Brain pericyte (primary cell): Measurements from ENCODE around the gene LTA.

Experiments
- DNase-seq: peaks from one replicate; pipeline ENCODE4 v3.0.0-alpha.2; 2012; ENCODE audit warnings: low read depth, low spot score

The LTA gene

GRCh38 chr6:31569861-31570536 lies 2.1 kb upstream of the LTA start:
- DNase-seq: no peak

GRCh38 chr6:31573239-31574105 lies 1.4 kb downstream of the LTA start:
- no peak for DNase-seq

GRCh38 chr6:31574106-31575061 lies 2.3 kb downstream of the LTA start:
- no peak for DNase-seq

GRCh38 chr6:31575335-31575901 lies 3.3 kb downstream of the LTA start, which contains the start of gene TNF:
Gene TNF (plus strand): TSS chr6:31575565. CDS start chr6:31575742, 177 bp downstream.
- DNase-seq: no peak

GRCh38 chr6:31575952-31576685 lies 4.0 kb downstream of the LTA start:
- DNase-seq: no peak

GRCh38 chr6:31576897-31577578 lies 4.9 kb downstream of the LTA start:
- DNase-seq: no peak

- DNase-seq: no peak
Measured at GRCh38 chr6:31577579-31577966, 5.5 kb downstream of the LTA start.

- no peak for DNase-seq
Measured at GRCh38 chr6:31578184-31579118, 6.4 kb downstream of the LTA start.

GRCh38 chr6:31579119-31579505 lies 7.0 kb downstream of the LTA start:
- DNase-seq: no peak

GRCh38 chr6:31579546-31580437 lies 7.7 kb downstream of the LTA start:
- DNase-seq: no peak

GRCh38 chr6:31580438-31580740 lies 8.3 kb downstream of the LTA start:
- no peak for DNase-seq

GRCh38 chr6:31580807-31581433 lies 8.8 kb downstream of the LTA start:
- peak; percentile 30 for DNase-seq

- no peak for DNase-seq
Measured at GRCh38 chr6:31581434-31582229, 9.5 kb downstream of the LTA start.

- DNase-seq: no peak
Measured at GRCh38 chr6:31582230-31582643, 10.1 kb downstream of the LTA start, which contains the start of gene LTB. Gene LTB (minus strand): TSS chr6:31582424. CDS start chr6:31582417, 7 bp downstream.

GRCh38 chr6:31585491-31585890 lies 13.4 kb downstream of the LTA start:
- no peak for DNase-seq

- no peak for DNase-seq
Measured at GRCh38 chr6:31586008-31586407, 13.9 kb downstream of the LTA start, which contains the start of gene LST1. Gene LST1 (plus strand): TSS chr6:31586277. CDS start chr6:31587300, 1,023 bp downstream.
